ENCODE measurements around the gene NOL11.

GRCh38 chr17:67675481-67675880, 42.3 kb upstream of the NOL11 start:
- TF ChIP-seq EZH2 (IDR thresholded peaks at IDR 0.05; ENCODE audit: insufficient read depth, poor library complexity, severe bottlenecking) (no peak), EZH2phosphoT487 (IDR thresholded peaks at IDR 0.05; ENCODE audit: insufficient read depth, low read depth) (no peak)
